SIG-M5 treated with dmso at 0.1 percent for 504 hours (cell line): ENCODE results near the gene KRT74.

Source experiments
- DNase-seq: peaks from one replicate; lab custom pipeline; 2025; ENCODE audit not compliant: unreplicated experiment; lab: John Stamatoyannopoulos, UW

Gene KRT74

GRCh38 chr12:52522346-52523011, 51.2 kb downstream of the KRT74 start:
- no peak for DNase-seq

DNA sequence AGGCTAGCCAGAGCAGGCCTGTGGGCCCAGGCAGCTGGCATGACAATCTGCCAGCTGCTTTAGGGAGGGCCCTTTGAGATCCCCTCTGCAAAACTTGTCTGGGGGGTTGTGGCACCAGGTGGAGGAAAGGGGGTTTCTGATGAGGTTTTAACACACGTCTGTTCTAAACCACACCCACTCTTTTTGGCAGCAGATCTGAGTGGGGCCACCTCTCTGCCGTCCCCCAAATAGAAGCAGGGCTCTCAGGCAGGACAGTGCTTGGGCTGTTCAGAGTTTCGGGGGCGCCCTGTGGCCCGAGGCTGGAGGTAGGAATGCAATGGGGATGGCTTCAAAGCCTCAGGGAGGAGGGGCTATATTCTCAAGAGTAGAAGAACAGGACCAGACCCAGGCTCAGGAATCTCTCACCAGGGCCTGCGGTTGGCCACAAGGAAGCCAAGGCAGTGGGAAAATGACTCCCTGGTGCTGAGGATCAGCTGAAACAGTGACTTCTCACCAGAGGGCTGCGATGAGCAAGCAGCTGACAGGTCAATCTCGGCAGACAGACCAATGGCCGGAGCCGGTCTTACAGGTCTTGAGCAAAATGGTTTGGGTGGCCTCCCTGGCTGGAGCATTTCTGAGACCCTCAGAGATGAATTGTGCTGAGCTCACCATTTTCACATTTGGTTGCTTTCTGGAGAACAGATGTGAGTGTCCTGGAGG, 51.9 kb downstream of the KRT74 start:
- no peak for DNase-seq

- no peak for DNase-seq
These were observed 52.5 kb downstream of the KRT74 start for GRCh38 chr12:52521175-52521567.

DNA sequence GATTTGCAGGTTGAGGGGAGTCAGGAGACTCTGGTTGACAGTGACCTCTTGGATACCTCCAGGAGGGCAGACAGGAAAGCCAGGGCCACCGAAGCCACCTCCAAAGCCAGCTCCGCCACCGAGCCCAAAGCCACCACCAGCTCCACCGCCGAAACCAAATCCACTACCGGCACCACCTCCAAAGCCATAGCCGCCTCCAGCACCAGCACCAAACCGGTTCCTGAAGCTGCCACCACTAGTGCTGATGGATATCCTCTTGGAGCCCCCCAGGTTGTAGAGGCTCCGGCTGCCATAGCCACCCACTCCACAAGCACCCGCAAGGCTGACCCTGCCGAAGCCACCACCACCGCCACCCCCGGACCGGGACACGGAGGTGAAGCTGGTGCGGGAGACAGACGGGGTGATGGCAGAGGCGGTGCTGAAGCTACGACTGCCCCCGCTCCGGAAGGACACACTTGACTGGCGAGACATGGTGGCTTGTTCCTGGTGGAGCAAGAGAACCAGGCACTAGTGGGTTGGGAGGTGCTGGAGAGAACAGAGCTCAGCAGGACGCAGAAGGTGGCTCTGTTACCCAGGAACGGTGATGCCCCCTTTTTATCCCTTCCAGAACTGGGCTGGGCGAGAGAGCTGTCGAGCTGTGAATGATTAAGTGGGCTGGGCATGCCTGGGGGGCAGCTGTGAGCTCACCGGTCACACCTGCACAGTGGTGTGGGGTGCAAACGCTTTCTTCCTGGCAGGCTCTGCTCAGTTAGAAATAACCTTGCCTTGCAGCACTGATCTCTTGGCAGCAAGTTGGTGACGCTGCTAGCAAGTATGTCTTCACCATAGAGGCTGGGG, 53.6 kb downstream of the KRT74 start, which contains the start of gene KRT5:
KRT5 (minus strand) TSS at position 569 of the 837 bp plus-strand sequence; CDS start at position 471, 98 bp downstream.
- DNase-seq, result no peak

DNA sequence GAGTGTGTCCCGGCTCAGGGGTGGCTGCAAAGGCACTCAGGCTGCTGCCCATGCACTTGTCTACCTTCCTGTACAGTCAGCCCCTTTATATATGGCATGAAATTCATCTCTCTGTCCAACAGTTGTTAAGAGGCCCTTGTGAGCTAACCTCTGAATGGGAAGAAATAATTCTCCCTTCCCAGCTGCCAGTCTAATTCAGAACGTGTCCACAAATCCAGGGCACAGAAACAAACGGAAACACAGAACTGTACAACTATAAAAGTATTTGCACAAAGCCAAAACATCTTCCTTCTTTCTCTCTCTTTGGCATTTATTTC, 54.3 kb downstream of the KRT74 start:
- DNase-seq, result no peak

DNA sequence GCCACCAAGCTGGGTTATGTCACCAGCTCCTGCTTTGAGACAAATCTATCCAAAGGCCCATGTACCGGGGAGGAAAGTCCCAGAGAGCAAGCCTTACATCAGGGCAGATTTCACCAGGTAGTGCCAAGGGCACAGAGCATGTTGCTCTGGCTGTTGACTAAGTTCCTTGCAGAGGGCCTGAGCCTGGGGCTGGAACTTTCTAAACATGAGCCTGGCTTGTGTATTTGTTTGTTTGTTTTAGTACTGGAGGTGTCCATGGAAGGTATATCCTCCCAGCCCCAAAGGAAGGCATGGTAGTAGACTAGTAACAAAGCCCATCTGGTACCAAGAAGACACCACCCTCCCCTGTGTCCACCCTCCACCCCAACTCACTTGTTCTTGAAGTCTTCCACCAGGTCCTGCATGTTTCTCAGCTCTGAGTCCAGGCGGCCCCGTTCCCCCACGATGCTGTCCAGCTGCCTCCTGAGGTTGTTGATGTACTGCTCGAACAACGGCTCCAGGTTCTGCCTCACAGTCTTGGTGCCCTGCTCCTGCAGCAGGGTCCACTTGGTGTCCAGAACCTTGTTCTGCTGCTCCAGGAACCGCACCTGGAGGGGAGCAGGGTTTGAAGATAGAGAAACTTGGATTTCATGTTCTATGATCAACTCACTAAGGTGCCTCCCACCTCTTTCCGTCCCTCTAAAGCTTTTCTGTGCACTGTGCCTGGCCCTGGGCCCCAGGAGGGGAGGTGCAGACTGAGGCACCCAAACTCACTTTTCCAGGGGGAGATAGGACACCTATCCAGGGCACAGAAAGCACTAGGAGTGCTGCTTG, 54.9 kb downstream of the KRT74 start:
- DNase-seq, result no peak

- DNase-seq, result no peak
These were observed 55.8 kb downstream of the KRT74 start for GRCh38 chr12:52517888-52518287.

GRCh38 chr12:52517005-52517835, 56.4 kb downstream of the KRT74 start:
- DNase-seq, result no peak

- no peak for DNase-seq
These were observed 57.5 kb downstream of the KRT74 start for GRCh38 chr12:52515927-52516831.
